ENCODE measurements around the gene MGARP.
"Not testable (repeated sequence)": the region's sequence is repeated elsewhere in the genome, so short reads cannot be mapped to it uniquely, and the experiment has no call there.

MGARP gene

DNA sequence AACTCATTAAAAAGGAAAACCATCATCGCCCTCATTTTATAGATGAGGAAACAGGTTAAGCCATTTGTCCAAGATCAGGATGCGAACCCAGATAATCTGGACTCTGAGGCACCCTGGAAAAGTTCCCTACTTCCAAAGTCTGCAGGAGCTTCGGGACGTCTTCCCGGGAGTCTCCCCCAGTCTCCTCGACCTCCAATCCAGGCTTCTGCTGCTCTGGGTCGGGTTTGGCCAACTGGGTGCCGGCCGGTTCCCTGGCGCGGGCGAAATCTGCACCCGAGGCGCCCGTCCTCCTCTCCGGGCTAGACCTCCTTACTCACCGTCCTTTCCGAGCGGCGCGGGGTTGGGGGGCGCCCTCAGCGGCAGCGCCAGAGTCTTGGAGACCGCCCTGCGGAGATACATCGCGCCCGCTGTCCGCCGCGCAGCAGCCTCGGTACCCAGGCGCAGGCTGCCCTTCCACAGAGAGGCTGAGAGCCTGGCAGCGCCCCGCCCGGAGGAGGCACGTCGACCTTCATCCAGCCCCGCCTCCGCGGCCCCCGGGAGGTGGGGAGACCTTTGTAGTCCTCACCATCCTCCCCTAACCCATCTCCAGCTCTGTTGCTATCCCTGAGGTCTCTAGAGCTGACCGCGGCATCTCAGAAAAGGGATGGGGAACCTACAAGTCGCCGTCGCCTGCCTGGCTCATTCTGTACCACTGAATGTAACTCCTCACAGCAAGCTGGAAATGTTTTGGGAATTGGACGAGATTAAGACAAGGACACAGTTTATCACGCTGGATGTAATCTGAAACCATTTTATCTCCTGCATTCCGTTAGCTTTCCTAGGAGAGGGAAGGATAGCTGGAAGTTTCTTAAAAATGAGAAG is at the start of gene MGARP:
TSS of gene MGARP (minus strand) at position 466 of the 861 bp plus-strand sequence. CDS start at position 399, 67 bp downstream.
- peak in 1 of 2 donors; percentile 9 for DNase-seq

DNA sequence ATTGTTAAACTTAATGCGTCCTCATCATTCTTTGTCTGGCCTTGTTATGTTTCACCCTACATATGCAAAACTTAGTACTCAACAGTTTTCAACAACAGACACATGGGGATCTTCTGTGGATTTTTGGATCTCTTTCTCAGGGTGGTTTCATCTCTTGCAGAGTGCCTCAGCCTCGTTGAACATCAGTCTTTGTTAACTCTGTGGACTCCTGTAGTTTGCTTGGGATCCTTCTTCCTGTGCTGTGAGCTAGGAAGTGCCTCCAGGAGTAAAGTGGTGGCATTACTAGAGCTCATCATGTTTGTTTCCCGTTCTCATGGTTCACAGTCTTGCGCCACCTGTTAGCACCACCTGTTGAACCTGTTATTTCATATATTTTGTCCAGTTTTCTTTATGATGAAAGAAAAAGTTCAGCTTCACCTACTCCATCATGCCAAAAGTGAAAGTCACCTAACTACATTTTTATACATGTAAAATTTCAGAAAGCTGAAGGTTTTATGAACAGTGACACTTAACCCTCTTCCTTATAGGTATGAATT is 49.7 kb upstream of the MGARP start:
- no peak for DNase-seq

GRCh38 chr4:139324620-139325019 is 44.6 kb upstream of the MGARP start:
- DNase-seq, result no peak

DNA sequence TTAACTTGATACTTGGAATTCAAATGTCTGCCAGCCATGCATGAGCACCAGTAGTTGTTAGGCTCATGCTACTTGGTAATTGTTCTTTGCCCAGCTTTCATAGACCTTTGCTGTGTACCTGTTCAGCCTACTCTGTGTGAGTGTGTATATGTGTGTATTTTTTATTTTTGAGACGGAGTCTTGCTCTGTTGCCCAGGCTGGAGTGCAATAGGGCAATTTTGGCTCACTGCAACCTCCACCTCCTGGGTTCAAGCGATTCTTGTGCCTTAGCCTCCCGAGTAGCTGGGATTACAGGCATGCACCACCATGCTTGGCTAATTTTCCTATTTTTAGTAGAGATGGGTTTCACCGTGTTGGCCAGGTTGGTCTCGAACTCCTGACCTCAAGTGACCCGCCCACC is 42.5 kb upstream of the MGARP start:
- DNase-seq, result not testable (repeated sequence)

GRCh38 chr4:139322070-139322469 is 42.0 kb upstream of the MGARP start:
- DNase-seq, result not testable (repeated sequence)

- no peak for DNase-seq
These were observed 39.5 kb upstream of the MGARP start for GRCh38 chr4:139319571-139319970.

GRCh38 chr4:139317635-139318034 is 37.6 kb upstream of the MGARP start:
- no peak for DNase-seq

DNA sequence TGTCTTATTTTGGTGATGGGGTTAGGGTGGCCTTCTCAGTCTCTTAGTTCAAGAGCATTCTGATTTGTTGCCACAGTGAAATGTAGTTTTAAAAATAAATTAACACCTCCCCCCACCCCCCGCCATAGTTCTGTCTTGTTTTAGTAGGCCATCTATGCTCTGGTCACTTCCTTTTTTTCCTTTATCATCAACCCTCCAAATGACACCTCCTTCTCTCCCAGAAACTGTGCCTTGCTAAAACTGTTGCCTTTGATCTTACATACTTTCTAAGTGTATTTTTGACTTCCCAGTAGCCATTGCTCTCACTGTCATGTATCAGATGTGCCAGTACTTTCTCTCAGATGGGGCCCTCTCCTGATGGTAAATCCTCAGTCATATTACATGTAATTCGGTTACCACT is 36.7 kb upstream of the MGARP start:
- no peak for DNase-seq

GRCh38 chr4:139315221-139315675 is 35.2 kb upstream of the MGARP start:
- no peak for DNase-seq

- no peak for DNase-seq
These were observed 34.2 kb upstream of the MGARP start for GRCh38 chr4:139314047-139314800.

GRCh38 chr4:139313414-139313813 is 33.4 kb upstream of the MGARP start:
- not testable (repeated sequence) for DNase-seq

- DNase-seq, result peak in 1 of 2 donors; percentile 12
These were observed 32.7 kb upstream of the MGARP start for GRCh38 chr4:139312552-139313332.

GRCh38 chr4:139311909-139312308 is 31.9 kb upstream of the MGARP start:
- no peak for DNase-seq

- DNase-seq, result no peak
These were observed 24.9 kb upstream of the MGARP start for GRCh38 chr4:139304920-139305319.

GRCh38 chr4:139301821-139302611 is 22.0 kb upstream of the MGARP start, which contains the start of gene NDUFC1:
Gene NDUFC1 (minus strand): TSS chr4:139302477. CDS start chr4:139295798, 6,679 bp downstream.
- peak; percentile 47 to 77 for DNase-seq

DNA sequence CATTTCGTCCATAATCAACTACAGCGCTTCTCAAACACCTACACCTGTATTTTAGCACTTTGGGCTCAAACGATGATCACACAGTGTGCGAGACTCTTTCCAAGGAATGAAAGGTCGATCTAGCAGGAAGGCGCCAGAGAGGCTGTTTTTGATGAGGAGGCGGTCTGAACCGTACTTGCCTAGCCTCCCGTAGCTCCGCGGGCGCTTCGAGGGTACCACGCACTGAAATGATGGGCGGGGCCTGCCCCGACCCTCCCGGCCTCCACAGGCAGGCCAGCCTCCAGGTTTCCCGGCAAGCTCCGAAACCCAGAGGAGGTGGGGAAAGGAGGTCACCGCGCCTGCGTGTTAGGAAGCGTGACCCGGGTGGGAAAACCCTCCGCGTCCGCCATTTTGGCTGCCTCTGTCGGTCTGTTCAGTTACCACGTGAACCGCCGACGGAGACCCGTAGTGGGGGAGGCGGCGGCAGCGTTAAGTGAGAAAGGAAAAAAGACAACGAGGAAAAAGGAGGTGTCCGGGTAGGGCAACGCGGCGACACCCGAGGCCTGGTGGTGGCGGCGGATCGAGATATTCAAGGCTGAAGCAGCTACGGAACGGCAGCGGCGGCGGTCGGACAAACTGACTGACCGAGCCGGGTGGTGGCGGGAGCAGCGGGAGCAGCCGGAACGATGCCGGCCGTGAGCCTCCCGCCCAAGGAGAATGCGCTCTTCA is 21.2 kb upstream of the MGARP start, which contains the start of gene NAA15:
TSS of gene NAA15 (plus strand) at position 393 of the 708 bp plus-strand sequence. CDS start at position 666, 273 bp downstream.
- DNase-seq, result peak; percentile 85 to 95

DNA sequence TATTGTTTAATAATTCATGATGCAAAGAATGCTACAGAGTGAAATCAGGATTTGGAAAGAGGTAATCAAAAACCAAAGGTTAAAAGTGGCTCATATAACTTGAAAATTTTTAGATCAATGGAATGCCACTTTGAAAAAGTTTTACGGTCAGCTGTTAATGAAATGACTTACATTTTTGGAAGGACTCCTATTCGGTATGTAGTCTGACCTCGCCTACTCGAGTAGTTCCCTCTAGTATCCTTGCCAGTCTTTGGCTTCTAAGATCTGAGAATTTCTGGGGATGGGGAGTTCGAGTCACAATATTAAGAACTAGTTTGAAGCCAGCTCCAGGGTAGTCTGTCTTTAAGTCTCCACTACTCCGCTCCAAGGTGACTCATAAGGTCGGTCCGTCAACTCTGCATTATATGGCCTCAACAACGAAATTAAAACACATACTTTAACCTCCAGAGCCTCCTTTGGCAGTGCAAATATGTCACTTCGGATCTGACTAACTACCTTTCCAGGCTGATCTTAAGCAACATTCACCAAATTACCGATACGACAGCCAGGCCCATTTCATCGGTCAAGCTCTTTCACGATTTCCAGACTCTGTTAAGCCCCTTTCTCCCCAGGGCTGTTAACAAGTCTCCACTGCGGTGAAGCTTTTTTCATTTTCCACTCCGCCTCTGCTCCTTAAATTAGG is 20.5 kb upstream of the MGARP start:
- peak; percentile 36 to 52 for DNase-seq

DNA sequence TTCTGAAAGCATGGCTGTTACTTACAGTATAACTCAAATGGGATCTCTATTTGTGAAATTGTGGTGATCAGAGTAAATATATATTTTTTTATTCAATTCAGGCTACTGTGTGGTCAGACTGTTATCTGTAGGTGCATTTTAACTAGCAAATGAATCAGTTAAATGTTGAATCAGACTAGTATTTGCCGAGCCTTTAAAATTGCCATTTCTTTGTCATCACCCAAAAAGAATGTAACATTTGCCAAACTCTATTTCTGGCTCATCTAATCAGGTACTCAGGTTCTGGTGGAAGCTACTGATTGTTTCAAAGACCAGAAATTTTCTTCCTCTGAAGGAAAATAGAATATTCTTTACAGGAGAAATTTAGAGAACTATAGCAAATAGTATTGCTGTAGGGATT is 19.5 kb upstream of the MGARP start:
- no peak for DNase-seq

GRCh38 chr4:139297001-139297410 is 17.0 kb upstream of the MGARP start:
- no peak for DNase-seq

- no peak for DNase-seq
These were observed 15.9 kb upstream of the MGARP start for GRCh38 chr4:139295942-139296299.

Measured in bone marrow (tissue), 2 donors.